Activated CD4-positive, alpha-beta memory T cell treated with anti-CD3 and anti-CD28 coated beads for 36 hours (primary cell): ENCODE data around the gene COPS3. TPM values are rescaled to one million over a fixed set of nuclear protein-coding genes. Genes with fewer than 3 reads are reported as not detected.

Experiments
- CTCF ChIA-PET: fragments of 350-600 bp; sonication (Branson Sonifier 250); formaldehyde crosslinking; loops from one replicate; lab custom pipeline; 2021; ENCODE audit warnings: antibody characterized with exemption, inconsistent platforms; lab: Charles Lee
- POLR2A ChIA-PET: fragments of 350-600 bp; sonication (Branson Sonifier 250); formaldehyde crosslinking; loops from one replicate; lab custom pipeline; 2021; ENCODE audit warnings: antibody characterized with exemption; lab: Charles Lee
- DNase-seq: peaks from one replicate; pipeline ENCODE4 v3.0.0-alpha.2; 2020
- H3K27ac Mint-ChIP-seq: one replicate; pipeline ENCODE4 v1.8.0; 2021; ENCODE audit warnings: mixed read lengths
- H3K27me3 Mint-ChIP-seq: one replicate; pipeline ENCODE4 v1.8.0; 2021; ENCODE audit warnings: mixed read lengths
- H3K36me3 Mint-ChIP-seq: one replicate; pipeline ENCODE4 v1.8.0; 2021; ENCODE audit warnings: mixed read lengths
- H3K4me1 Mint-ChIP-seq: one replicate; pipeline ENCODE4 v1.8.0; 2021; ENCODE audit warnings: low read depth, mixed read lengths
- H3K4me3 Mint-ChIP-seq: one replicate; pipeline ENCODE4 v1.8.0; 2021; ENCODE audit warnings: mild to moderate bottlenecking, mixed read lengths
- H3K9me3 Mint-ChIP-seq: one replicate; pipeline ENCODE4 v1.8.0; 2021; ENCODE audit warnings: mixed read lengths
- intact Hi-C: fragments of 100-400 bp; cut with micrococcal nuclease; formaldehyde crosslinking; loops from one replicate; pipeline ENCODE4 v1.15.1; 2023
- total RNA-seq, 2 experiments: library from RNA; stranded (reverse); gene quantifications; one replicate each; pipeline ENCODE4 v1.2.3, GENCODE V29; 2021

COPS3 gene
- total RNA-seq, 2 experiments from 2014 or later: 96.1 to 104 TPM

- Mint-ChIP-seq H3K4me1 (peaks cover 36% of the 10 kb centered on the region), H3K9me3 (no peaks in the 10 kb centered on the region), H3K36me3 (peaks cover 5% of the 10 kb centered on the region), H3K4me3 (peak within 1 kb of the TSS; percentile 97), H3K27me3 (no peaks in the 10 kb centered on the region), H3K27ac (peak within 1 kb of the TSS; percentile 94)
- intact Hi-C loops: loop anchor here (1.0 to 2.0 kb wide), 3 partner anchors 30 to 58 kb away; partner anchors contain the start of genes COPS3 and PLD6
- ChIA-PET CTCF (interaction anchor here (0.9 to 1.7 kb wide), 3 partner anchors 96 to 237 kb away, joined by 3 to 7 read pairs (median 4); no protein-coding TSS in a partner anchor), POLR2A (interaction anchor here (0.8 to 1.0 kb wide), 3 partner anchors 43 to 195 kb away, joined by 3 to 5 read pairs (median 4); partner anchors contain the start of gene COPS3)
- peak; percentile 92 for DNase-seq
Observed at GRCh38 chr17:17237026-17237799, 43.8 kb downstream of the COPS3 start, which contains the start of gene FLCN. TSS of gene FLCN (minus strand) at chr17:17237168. CDS start at chr17:17228137, 9,031 bp downstream.

- Mint-ChIP-seq H3K4me3 (peak overlapping the region; percentile 97), H3K36me3 (peaks cover 9% of the 10 kb centered on the region), H3K27me3 (no peaks in the 10 kb centered on the region), H3K27ac (peak overlapping the region; percentile 94), H3K9me3 (no peaks in the 10 kb centered on the region), H3K4me1 (peaks cover 36% of the 10 kb centered on the region)
- intact Hi-C loops: loop anchor here (1.0 to 2.0 kb wide), 3 partner anchors 30 to 57 kb away; partner anchors contain the start of genes COPS3 and PLD6
- CTCF ChIA-PET: interaction anchor here (0.9 to 1.8 kb wide), 4 partner anchors 94 to 236 kb away, joined by 3 to 9 read pairs (median 6); no protein-coding TSS in a partner anchor
- DNase-seq: no peak
- POLR2A ChIA-PET: interaction anchor here (1.0 to 1.2 kb wide), 4 partner anchors 8 to 195 kb away, joined by 3 to 4 read pairs (median 4); partner anchors contain the start of gene COPS3
Observed at GRCh38 chr17:17236295-17237025, 44.6 kb downstream of the COPS3 start.

GRCh38 chr17:17235212-17236174, 45.6 kb downstream of the COPS3 start:
- intact Hi-C loops: loop anchor here (2.0 kb wide), 2 partner anchors 29 to 45 kb away; partner anchors contain the start of genes COPS3 and PLD6
- CTCF ChIA-PET: interaction anchor here (1.8 kb wide), 1 partner anchor 93 kb away, joined by 9 read pairs; no protein-coding TSS in a partner anchor
- Mint-ChIP-seq H3K4me1 (peaks cover 36% of the 10 kb centered on the region), H3K9me3 (no peaks in the 10 kb centered on the region), H3K4me3 (peak overlapping the region; percentile 97), H3K27ac (peak overlapping the region; percentile 94), H3K36me3 (peaks cover 9% of the 10 kb centered on the region), H3K27me3 (no peaks in the 10 kb centered on the region)
- DNase-seq: peak; percentile 15
- POLR2A ChIA-PET: interaction anchor here (1.0 to 1.2 kb wide), 2 partner anchors 9 to 15 kb away, joined by 3 to 4 read pairs; no protein-coding TSS in a partner anchor

- Mint-ChIP-seq H3K27me3 (no peaks in the 10 kb centered on the region), H3K4me1 (peaks cover 16% of the 10 kb centered on the region), H3K4me3 (no peak overlapping the region), H3K9me3 (no peaks in the 10 kb centered on the region), H3K27ac (no peak overlapping the region), H3K36me3 (peaks cover 17% of the 10 kb centered on the region)
- ChIA-PET CTCF (no interaction called here), POLR2A (no interaction called here)
- intact Hi-C loops: no loop called here
- DNase-seq: no peak
Observed at GRCh38 chr17:17232303-17232621, 48.8 kb downstream of the COPS3 start.

GRCh38 chr17:17231621-17232302, 49.3 kb downstream of the COPS3 start:
- POLR2A ChIA-PET: no interaction called here
- H3K4me3 Mint-ChIP-seq: no peak overlapping the region
- CTCF ChIA-PET: no interaction called here
- H3K27me3 Mint-ChIP-seq: no peaks in the 10 kb centered on the region
- intact Hi-C loops: no loop called here
- H3K27ac Mint-ChIP-seq: no peak overlapping the region
- H3K36me3 Mint-ChIP-seq: peaks cover 17% of the 10 kb centered on the region
- H3K4me1 Mint-ChIP-seq: peaks cover 16% of the 10 kb centered on the region
- no peaks in the 10 kb centered on the region for H3K9me3 Mint-ChIP-seq
- DNase-seq: no peak

GRCh38 chr17:17229416-17230384, 51.3 kb downstream of the COPS3 start:
- Mint-ChIP-seq H3K9me3 (no peaks in the 10 kb centered on the region), H3K4me1 (no peaks in the 10 kb centered on the region), H3K27ac (no peak overlapping the region), H3K27me3 (no peaks in the 10 kb centered on the region), H3K4me3 (no peak overlapping the region), H3K36me3 (peaks cover 26% of the 10 kb centered on the region)
- CTCF ChIA-PET: interaction anchor here (0.9 to 1.7 kb wide), 2 partner anchors 44 to 88 kb away, joined by 3 to 5 read pairs; no protein-coding TSS in a partner anchor
- POLR2A ChIA-PET: interaction anchor here (0.7 kb wide), 1 partner anchor 50 kb away, joined by 3 read pairs; no protein-coding TSS in a partner anchor
- DNase-seq: no peak
- intact Hi-C loops: no loop called here

- H3K36me3 Mint-ChIP-seq: peaks cover 29% of the 10 kb centered on the region
- peak overlapping the region; percentile 31 for H3K27ac Mint-ChIP-seq
- POLR2A ChIA-PET: no interaction called here
- H3K4me3 Mint-ChIP-seq: no peak overlapping the region
- CTCF ChIA-PET: interaction anchor here (1.7 kb wide), 1 partner anchor 87 kb away, joined by 5 read pairs; no protein-coding TSS in a partner anchor
- no peak for DNase-seq
- H3K4me1 Mint-ChIP-seq: no peaks in the 10 kb centered on the region
- H3K9me3 Mint-ChIP-seq: no peaks in the 10 kb centered on the region
- intact Hi-C loops: no loop called here
- H3K27me3 Mint-ChIP-seq: no peaks in the 10 kb centered on the region
Observed at GRCh38 chr17:17228521-17229279, 52.3 kb downstream of the COPS3 start.

GRCh38 chr17:17227608-17228520, 53.2 kb downstream of the COPS3 start:
- no peaks in the 10 kb centered on the region for H3K27me3 Mint-ChIP-seq
- H3K9me3 Mint-ChIP-seq: no peaks in the 10 kb centered on the region
- ChIA-PET CTCF (no interaction called here), POLR2A (no interaction called here)
- intact Hi-C loops: no loop called here
- DNase-seq: no peak
- peaks cover 29% of the 10 kb centered on the region for H3K36me3 Mint-ChIP-seq
- H3K27ac Mint-ChIP-seq: no peak overlapping the region
- no peak overlapping the region for H3K4me3 Mint-ChIP-seq
- H3K4me1 Mint-ChIP-seq: no peaks in the 10 kb centered on the region
